ENCODE data around the gene PTPRN2. TPM values are rescaled to one million over a fixed set of nuclear protein-coding genes. Genes with fewer than 3 reads are reported as not detected.

PTPRN2 gene
- polyA plus RNA-seq, 1 donor = 5.7 TPM

- no peak for DNase-seq
These were observed 1046.1 kb downstream of the PTPRN2 start for GRCh38 chr7:157541295-157542067.

DNA sequence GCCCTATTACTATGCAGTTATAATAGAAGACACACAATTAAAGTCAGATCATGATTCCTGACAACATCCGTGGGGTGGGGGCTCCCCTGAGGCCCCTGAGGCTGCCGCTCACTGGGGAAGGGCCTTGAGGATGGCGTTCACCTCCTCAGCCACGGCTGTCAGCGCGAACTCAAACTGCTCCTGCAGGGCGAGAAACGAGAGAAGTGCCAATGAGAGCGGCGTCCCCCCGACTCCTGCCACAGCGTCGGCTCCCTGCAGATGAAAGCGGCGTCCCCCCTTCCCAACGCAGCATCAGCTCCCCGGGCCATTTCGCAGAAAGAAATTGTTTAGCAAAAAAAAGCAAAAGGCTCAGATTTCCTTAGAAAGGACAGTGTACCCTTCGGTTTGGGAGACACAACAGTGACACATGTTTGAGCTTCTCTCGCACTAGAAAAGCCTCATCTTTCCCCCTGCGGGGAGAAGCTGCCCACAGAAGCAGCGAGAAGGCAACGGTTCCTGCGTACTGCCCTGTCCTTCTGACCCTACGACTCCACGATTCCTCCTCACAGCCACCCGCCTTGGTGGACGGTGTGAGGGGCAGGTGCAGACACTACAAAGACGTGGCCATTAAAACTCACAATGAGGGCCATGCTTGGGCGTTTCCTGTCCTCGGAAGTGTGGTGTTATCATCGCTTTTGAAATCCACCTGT, 1046.9 kb downstream of the PTPRN2 start:
- DNase-seq = no peak

DNA sequence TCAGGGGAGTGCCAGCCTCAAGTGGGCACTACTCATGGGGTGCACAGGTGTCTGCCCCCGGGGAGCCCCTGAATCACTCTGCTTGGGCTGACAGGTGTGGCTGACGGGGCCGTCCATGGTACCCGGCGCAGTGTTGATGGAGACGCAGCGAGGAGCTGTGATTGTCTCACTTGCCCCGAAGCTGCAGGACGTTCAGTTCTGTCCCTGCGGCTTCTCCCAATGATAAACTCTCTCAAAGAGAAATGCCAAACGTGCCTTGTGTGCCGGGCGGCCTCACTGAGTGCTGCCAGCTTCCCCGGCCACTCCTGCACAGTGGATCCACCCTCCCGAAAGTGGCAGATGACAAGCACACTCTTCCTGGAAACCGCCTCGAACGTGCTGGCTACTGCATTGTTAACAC, 1047.6 kb downstream of the PTPRN2 start:
- DNase-seq = no peak

GRCh38 chr7:157539521-157539920, 1048.1 kb downstream of the PTPRN2 start:
- no peak for DNase-seq

GRCh38 chr7:157538735-157539134, 1048.9 kb downstream of the PTPRN2 start:
- DNase-seq = no peak

- DNase-seq = no peak
These were observed 1049.3 kb downstream of the PTPRN2 start for GRCh38 chr7:157538321-157538720.

GRCh38 chr7:157537056-157537455, 1050.6 kb downstream of the PTPRN2 start:
- no peak for DNase-seq

DNA sequence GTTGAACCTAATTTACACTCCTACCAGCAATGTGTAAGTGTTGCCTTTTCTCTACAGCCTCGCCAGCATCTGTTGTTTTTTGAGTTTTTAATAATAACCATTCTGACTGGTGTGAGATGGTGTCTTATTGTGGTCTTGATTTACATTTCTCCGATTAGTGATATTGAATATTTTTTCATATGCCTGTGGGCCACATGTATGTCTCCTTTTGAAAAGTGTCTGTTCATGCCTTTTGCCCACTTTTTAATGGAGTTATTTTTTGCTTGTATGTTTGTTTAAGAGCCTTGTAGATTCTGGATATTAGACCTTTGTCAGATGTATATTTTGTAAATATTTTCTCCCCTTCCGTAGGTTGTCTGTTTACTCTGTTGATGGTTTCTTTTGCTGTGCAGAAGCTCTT, 1055.6 kb downstream of the PTPRN2 start:
- DNase-seq = no peak

- no peak for DNase-seq
These were observed 1057.7 kb downstream of the PTPRN2 start for GRCh38 chr7:157529768-157530560.

GRCh38 chr7:157528785-157529341, 1058.8 kb downstream of the PTPRN2 start:
- DNase-seq = no peak

DNA sequence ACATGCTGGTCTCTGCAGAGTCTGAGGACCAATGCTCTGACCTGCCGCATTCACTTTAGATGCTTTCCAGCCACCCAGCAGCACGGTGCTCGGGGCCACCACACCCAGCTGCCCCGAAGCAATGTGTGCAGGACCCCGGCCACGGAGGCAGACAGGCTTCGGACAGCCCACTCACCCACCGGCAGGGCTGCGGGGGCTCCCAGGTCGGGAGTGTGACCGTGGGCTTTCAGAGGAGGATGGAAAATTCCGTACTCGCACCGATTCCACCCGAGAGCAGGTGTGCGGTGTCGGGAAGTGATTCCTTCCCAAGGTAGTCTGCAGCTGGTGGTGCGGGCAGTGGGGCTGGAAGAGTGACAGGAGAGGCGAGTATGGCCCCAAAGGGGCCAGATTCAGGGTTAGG, 1059.9 kb downstream of the PTPRN2 start:
- DNase-seq = no peak

GRCh38 chr7:157526913-157527634, 1060.5 kb downstream of the PTPRN2 start:
- no peak for DNase-seq

- no peak for DNase-seq
These were observed 1061.4 kb downstream of the PTPRN2 start for GRCh38 chr7:157526005-157526912.

- no peak for DNase-seq
These were observed 1062.1 kb downstream of the PTPRN2 start for GRCh38 chr7:157525491-157525915.

GRCh38 chr7:157524731-157525130, 1062.9 kb downstream of the PTPRN2 start:
- DNase-seq = no peak

DNA sequence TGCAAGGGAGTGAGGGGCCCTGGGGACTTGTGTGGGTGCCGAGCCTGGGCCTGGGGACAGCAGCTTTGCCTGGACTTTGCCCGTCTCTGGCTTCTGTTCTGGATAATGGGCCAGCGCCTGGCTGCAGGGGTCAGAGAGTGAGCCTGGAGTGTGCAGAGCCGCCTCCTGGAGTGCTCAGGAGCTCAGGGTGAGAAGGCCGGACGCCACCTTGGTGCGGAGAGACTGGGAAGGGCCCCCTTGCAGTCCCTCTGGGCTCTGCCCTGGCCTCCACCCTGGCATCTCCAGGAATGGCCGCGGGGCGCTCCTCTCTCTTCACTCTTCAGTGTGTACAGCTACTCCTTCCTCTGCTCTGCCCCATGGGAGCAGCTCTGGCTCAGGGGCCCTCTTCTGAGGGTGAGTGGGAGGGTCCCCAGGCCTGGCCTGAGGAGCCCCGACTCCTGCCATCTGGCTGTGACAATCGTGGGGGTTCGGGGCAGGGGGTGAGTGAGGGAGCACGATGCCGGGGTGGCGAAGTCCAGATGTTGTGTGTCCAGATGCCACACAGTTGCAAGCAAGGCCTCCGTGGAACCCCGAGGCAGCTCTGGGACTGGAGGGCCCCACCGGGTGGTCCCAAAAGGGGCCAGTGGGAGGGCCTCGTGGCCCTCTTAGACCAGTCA, 1063.7 kb downstream of the PTPRN2 start:
- no peak for DNase-seq

- no peak for DNase-seq
These were observed 1064.3 kb downstream of the PTPRN2 start for GRCh38 chr7:157523371-157523765.

- DNase-seq = no peak
These were observed 1064.7 kb downstream of the PTPRN2 start for GRCh38 chr7:157522954-157523353.

- DNase-seq = no peak
These were observed 1065.4 kb downstream of the PTPRN2 start for GRCh38 chr7:157522189-157522588.

- no peak for DNase-seq
These were observed 1065.9 kb downstream of the PTPRN2 start for GRCh38 chr7:157521752-157522151.

All from left kidney (tissue), 2 donors.